PC-9 (cell line): ENCODE data around the gene NRDC.

ENCODE experiments used
- EZH2 ChIP-seq: fragments of 200-600 bp; sonication (generic); IDR thresholded peaks from 2 replicates; pipeline ENCODE4 v1.8.0; 2017; ENCODE audit warnings: antibody characterized with exemption, low read depth
- TF ChIP-seq, protein P1 (sequence below): fragments of 200-600 bp; sonication (generic); conservative IDR thresholded peaks from 2 replicates; pipeline ENCODE4 v1.6.1; 2017; ENCODE audit warnings: mixed run types, antibody characterized with exemption, mild to moderate bottlenecking, moderate library complexity

GRCh38 chr1:51814513-51814912, 64.0 kb downstream of the NRDC start:
- TF ChIP-seq EZH2 = no peak
- TF ChIP-seq, protein P1, sequence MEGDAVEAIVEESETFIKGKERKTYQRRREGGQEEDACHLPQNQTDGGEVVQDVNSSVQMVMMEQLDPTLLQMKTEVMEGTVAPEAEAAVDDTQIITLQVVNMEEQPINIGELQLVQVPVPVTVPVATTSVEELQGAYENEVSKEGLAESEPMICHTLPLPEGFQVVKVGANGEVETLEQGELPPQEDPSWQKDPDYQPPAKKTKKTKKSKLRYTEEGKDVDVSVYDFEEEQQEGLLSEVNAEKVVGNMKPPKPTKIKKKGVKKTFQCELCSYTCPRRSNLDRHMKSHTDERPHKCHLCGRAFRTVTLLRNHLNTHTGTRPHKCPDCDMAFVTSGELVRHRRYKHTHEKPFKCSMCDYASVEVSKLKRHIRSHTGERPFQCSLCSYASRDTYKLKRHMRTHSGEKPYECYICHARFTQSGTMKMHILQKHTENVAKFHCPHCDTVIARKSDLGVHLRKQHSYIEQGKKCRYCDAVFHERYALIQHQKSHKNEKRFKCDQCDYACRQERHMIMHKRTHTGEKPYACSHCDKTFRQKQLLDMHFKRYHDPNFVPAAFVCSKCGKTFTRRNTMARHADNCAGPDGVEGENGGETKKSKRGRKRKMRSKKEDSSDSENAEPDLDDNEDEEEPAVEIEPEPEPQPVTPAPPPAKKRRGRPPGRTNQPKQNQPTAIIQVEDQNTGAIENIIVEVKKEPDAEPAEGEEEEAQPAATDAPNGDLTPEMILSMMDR = no peak
